Measurements from ENCODE around the gene MX2.
"Not testable (repeated sequence)": the region's sequence is repeated elsewhere in the genome, so short reads cannot be mapped to it uniquely, and the experiment has no call there.

MX2 gene

GRCh38 chr21:41349126-41349525 lies 12.7 kb upstream of the MX2 start:
- H3K4me1 ChIP-seq = no peaks in the 10 kb centered on the region
- no peaks in the 10 kb centered on the region for H3K27me3 ChIP-seq (ENCODE audit: low read depth)
- H3K4me3 ChIP-seq = no peak overlapping the region
- H3K36me3 ChIP-seq (replicated peaks) = no peaks in the 10 kb centered on the region
- no peak for DNase-seq (ENCODE audit: low spot score in 2 of 2)
- in situ Hi-C loops (cut with MboI; ENCODE audit: low sequenced_read_pairs) = no loop called here
- H3K9me3 ChIP-seq = no peaks in the 10 kb centered on the region

GRCh38 chr21:41349619-41350390 lies 12.0 kb upstream of the MX2 start:
- Histone ChIP-seq H3K27me3 (ENCODE audit: low read depth) (no peaks in the 10 kb centered on the region), H3K36me3 (replicated peaks) (no peaks in the 10 kb centered on the region), H3K4me1 (no peaks in the 10 kb centered on the region), H3K9me3 (no peaks in the 10 kb centered on the region), H3K4me3 (no peak overlapping the region)
- DNase-seq (ENCODE audit: low spot score in 2 of 2) = no peak
- in situ Hi-C loops (cut with MboI; ENCODE audit: low sequenced_read_pairs) = no loop called here

GRCh38 chr21:41350436-41351155 lies 11.2 kb upstream of the MX2 start:
- Histone ChIP-seq H3K27me3 (ENCODE audit: low read depth) (no peaks in the 10 kb centered on the region), H3K4me3 (no peak overlapping the region), H3K4me1 (no peaks in the 10 kb centered on the region), H3K9me3 (no peaks in the 10 kb centered on the region), H3K36me3 (replicated peaks) (no peaks in the 10 kb centered on the region)
- no peak for DNase-seq (ENCODE audit: low spot score in 2 of 2)
- in situ Hi-C loops (cut with MboI; ENCODE audit: low sequenced_read_pairs) = no loop called here

GRCh38 chr21:41357546-41357945 lies 4.3 kb upstream of the MX2 start:
- DNase-seq (ENCODE audit: low spot score in 2 of 2) = no peak
- H3K27me3 ChIP-seq (ENCODE audit: low read depth) = no peaks in the 10 kb centered on the region
- H3K9me3 ChIP-seq = no peaks in the 10 kb centered on the region; the same call in 1 of the 2 replicates
- H3K4me1 ChIP-seq = no peaks in the 10 kb centered on the region
- no peak overlapping the region for H3K4me3 ChIP-seq
- in situ Hi-C loops (cut with MboI; ENCODE audit: low sequenced_read_pairs) = no loop called here
- no peaks in the 10 kb centered on the region for H3K36me3 ChIP-seq (replicated peaks)

- in situ Hi-C loops (cut with MboI; ENCODE audit: low sequenced_read_pairs) = no loop called here
- H3K4me3 ChIP-seq = no peak overlapping the region
- no peak for DNase-seq (ENCODE audit: low spot score in 2 of 2)
- H3K4me1 ChIP-seq = no peaks in the 10 kb centered on the region
- H3K36me3 ChIP-seq (replicated peaks) = no peaks in the 10 kb centered on the region
- no peaks in the 10 kb centered on the region; the same call in 1 of the 2 replicates for H3K9me3 ChIP-seq
- no peaks in the 10 kb centered on the region for H3K27me3 ChIP-seq (ENCODE audit: low read depth)
Measured at GRCh38 chr21:41358193-41359166, 3.3 kb upstream of the MX2 start.

GRCh38 chr21:41359286-41359685 lies 2.5 kb upstream of the MX2 start:
- no peak overlapping the region for H3K4me3 ChIP-seq
- in situ Hi-C loops (cut with MboI; ENCODE audit: low sequenced_read_pairs) = no loop called here
- no peak for DNase-seq (ENCODE audit: low spot score in 2 of 2)

GRCh38 chr21:41359754-41360071 lies 2.1 kb upstream of the MX2 start:
- H3K9me3 ChIP-seq; in situ Hi-C loops (cut with MboI; ENCODE audit: low sequenced_read_pairs); H3K27me3 ChIP-seq (ENCODE audit: low read depth); DNase-seq (ENCODE audit: low spot score in 2 of 2); H3K4me3 ChIP-seq; H3K36me3 ChIP-seq (replicated peaks); H3K4me1 ChIP-seq: not testable (repeated sequence)

More at GRCh38 chr21:41359286-41359685, 2.5 kb upstream of the MX2 start:
- Histone ChIP-seq H3K27me3 (ENCODE audit: low read depth) (no peaks in the 10 kb centered on the region), H3K9me3 (no peaks in the 10 kb centered on the region; the same call in 1 of the 2 replicates), H3K36me3 (replicated peaks) (no peaks in the 10 kb centered on the region), H3K4me1 (no peaks in the 10 kb centered on the region)

GRCh38 chr21:41360072-41360821 lies 1.6 kb upstream of the MX2 start:
- in situ Hi-C loops (cut with MboI; ENCODE audit: low sequenced_read_pairs) = no loop called here
- Histone ChIP-seq H3K9me3 (no peaks in the 10 kb centered on the region; the same call in 1 of the 2 replicates), H3K27me3 (ENCODE audit: low read depth) (no peaks in the 10 kb centered on the region)

GRCh38 chr21:41361053-41361785 lies 608 bp upstream of the MX2 start:
- no peaks in the 10 kb centered on the region for H3K27me3 ChIP-seq (ENCODE audit: low read depth)
- H3K9me3 ChIP-seq = no peaks in the 10 kb centered on the region; the same call in 1 of the 2 replicates
- no peak for DNase-seq (ENCODE audit: low spot score in 2 of 2)
- H3K4me1 ChIP-seq = no peaks in the 10 kb centered on the region
- H3K36me3 ChIP-seq (replicated peaks) = no peaks in the 10 kb centered on the region
- in situ Hi-C loops (cut with MboI; ENCODE audit: low sequenced_read_pairs) = no loop called here
- H3K4me3 ChIP-seq = no peak overlapping the region

More at GRCh38 chr21:41360072-41360821, 1.6 kb upstream of the MX2 start:
- Histone ChIP-seq H3K36me3 (replicated peaks) (no peaks in the 10 kb centered on the region), H3K4me1 (no peaks in the 10 kb centered on the region), H3K4me3 (no peak overlapping the region)
- no peak for DNase-seq (ENCODE audit: low spot score in 2 of 2)

- no peaks in the 10 kb centered on the region for H3K36me3 ChIP-seq (replicated peaks)
- no peak for DNase-seq (ENCODE audit: low spot score in 2 of 2)
- H3K4me3 ChIP-seq = no peak overlapping the region
- no peaks in the 10 kb centered on the region; the same call in 1 of the 2 replicates for H3K9me3 ChIP-seq
- H3K4me1 ChIP-seq = no peaks in the 10 kb centered on the region
- in situ Hi-C loops (cut with MboI; ENCODE audit: low sequenced_read_pairs) = no loop called here
- no peaks in the 10 kb centered on the region for H3K27me3 ChIP-seq (ENCODE audit: low read depth)
Measured at GRCh38 chr21:41362605-41363369, 960 bp downstream of the MX2 start.

GRCh38 chr21:41363370-41364270 lies 1.8 kb downstream of the MX2 start:
- H3K4me3 ChIP-seq = no peak overlapping the region
- in situ Hi-C loops (cut with MboI; ENCODE audit: low sequenced_read_pairs) = no loop called here
- DNase-seq (ENCODE audit: low spot score in 2 of 2) = no peak
- no peaks in the 10 kb centered on the region for H3K27me3 ChIP-seq (ENCODE audit: low read depth)
- no peaks in the 10 kb centered on the region for H3K4me1 ChIP-seq
- no peaks in the 10 kb centered on the region for H3K36me3 ChIP-seq (replicated peaks)
- H3K9me3 ChIP-seq = no peaks in the 10 kb centered on the region; the same call in 1 of the 2 replicates

All from HAP-1 (cell line).